Measurements from ENCODE around the gene NGB. TPM values are rescaled to one million over a fixed set of nuclear protein-coding genes. Genes with fewer than 3 reads are reported as not detected.

Gene NGB
- total and polyA plus RNA-seq, 9 of the 15 experiments (the other 6 are each of a cell fraction or from before 2014, with no cell fraction given) = not detected

DNA sequence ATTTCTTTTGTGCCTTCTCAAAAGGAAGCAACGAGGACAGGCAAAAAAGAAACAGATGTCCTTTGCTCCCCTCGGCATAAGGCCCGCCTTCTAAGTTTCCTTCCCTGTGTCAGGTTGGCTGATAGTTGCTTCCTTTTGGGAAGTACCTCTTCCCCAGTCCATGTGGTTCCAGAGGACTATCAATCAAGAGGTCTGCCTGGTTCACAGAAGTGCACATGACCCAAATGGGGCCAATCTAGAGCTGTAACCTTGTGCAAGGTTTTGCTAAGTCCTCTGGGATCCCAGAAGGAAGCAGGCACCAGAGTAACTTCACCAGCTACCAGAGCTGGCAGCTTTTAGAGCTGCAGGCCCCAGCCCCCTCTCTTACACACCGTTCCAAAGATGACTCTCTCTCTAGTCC is 46.8 kb downstream of the NGB start:
- Histone ChIP-seq H3K79me2 (ENCODE audit: control insufficient read depth, insufficient read depth, low read length) (no peaks in the 10 kb centered on the region), H3K4me1 (replicated peaks in 1 of 2; ENCODE audit: control insufficient read depth in 2 of 2, insufficient read depth in 2 of 2, low read length in 2 of 2) (peaks cover 0 to 4% of the 10 kb centered on the region in 2 experiments; a peak in 1 of 5 replicates), H3K9me3 (replicated peaks; ENCODE audit: control insufficient read depth, insufficient read depth, low read depth, low read length) (no peaks in the 10 kb centered on the region), H3K4me2 (ENCODE audit: insufficient read depth, low read length) (no peak overlapping the region), H3K9ac (ENCODE audit: insufficient read depth in 1 of 2, low read depth in 2 of 2, low read length in 2 of 2) (no peak overlapping the region), H3K9me1 (ENCODE audit: control insufficient read depth, insufficient read depth, low read length) (no peaks in the 10 kb centered on the region), H2AFZ (ENCODE audit: low read depth, low read length) (no peak overlapping the region), H4K20me1 (replicated peaks; ENCODE audit: control insufficient read depth, insufficient read depth, low read length) (no peaks in the 10 kb centered on the region), H3K27me3 (ENCODE audit: control insufficient read depth in 2 of 2, insufficient read depth in 2 of 2, low read length in 2 of 2) (peaks cover 3 to 27% of the 10 kb centered on the region in 2 experiments; a peak in 4 of 5 replicates), H3K36me3 (ENCODE audit: control insufficient read depth, insufficient read depth, low read length) (no peaks in the 10 kb centered on the region), H3K4me3 (no peak overlapping the region), H3K27ac (ENCODE audit: extremely low read depth, low read depth, low read length) (no peak overlapping the region)
- DNase-seq (ENCODE audit: extremely low read depth in 1 of 4, low spot score in 3 of 4) (no peak), FAIRE-seq (no peak), ATAC-seq (no peak)
- no peak for TF ChIP-seq ZNF584 (CRISPR knock-in tag; IDR thresholded peaks at IDR 0.05; ENCODE audit: low read depth)
- TF ChIP-seq MAFK (IDR thresholded peaks at IDR 0.05; ENCODE audit: low read length) = no peak
- TF ChIP-seq, protein P1, sequence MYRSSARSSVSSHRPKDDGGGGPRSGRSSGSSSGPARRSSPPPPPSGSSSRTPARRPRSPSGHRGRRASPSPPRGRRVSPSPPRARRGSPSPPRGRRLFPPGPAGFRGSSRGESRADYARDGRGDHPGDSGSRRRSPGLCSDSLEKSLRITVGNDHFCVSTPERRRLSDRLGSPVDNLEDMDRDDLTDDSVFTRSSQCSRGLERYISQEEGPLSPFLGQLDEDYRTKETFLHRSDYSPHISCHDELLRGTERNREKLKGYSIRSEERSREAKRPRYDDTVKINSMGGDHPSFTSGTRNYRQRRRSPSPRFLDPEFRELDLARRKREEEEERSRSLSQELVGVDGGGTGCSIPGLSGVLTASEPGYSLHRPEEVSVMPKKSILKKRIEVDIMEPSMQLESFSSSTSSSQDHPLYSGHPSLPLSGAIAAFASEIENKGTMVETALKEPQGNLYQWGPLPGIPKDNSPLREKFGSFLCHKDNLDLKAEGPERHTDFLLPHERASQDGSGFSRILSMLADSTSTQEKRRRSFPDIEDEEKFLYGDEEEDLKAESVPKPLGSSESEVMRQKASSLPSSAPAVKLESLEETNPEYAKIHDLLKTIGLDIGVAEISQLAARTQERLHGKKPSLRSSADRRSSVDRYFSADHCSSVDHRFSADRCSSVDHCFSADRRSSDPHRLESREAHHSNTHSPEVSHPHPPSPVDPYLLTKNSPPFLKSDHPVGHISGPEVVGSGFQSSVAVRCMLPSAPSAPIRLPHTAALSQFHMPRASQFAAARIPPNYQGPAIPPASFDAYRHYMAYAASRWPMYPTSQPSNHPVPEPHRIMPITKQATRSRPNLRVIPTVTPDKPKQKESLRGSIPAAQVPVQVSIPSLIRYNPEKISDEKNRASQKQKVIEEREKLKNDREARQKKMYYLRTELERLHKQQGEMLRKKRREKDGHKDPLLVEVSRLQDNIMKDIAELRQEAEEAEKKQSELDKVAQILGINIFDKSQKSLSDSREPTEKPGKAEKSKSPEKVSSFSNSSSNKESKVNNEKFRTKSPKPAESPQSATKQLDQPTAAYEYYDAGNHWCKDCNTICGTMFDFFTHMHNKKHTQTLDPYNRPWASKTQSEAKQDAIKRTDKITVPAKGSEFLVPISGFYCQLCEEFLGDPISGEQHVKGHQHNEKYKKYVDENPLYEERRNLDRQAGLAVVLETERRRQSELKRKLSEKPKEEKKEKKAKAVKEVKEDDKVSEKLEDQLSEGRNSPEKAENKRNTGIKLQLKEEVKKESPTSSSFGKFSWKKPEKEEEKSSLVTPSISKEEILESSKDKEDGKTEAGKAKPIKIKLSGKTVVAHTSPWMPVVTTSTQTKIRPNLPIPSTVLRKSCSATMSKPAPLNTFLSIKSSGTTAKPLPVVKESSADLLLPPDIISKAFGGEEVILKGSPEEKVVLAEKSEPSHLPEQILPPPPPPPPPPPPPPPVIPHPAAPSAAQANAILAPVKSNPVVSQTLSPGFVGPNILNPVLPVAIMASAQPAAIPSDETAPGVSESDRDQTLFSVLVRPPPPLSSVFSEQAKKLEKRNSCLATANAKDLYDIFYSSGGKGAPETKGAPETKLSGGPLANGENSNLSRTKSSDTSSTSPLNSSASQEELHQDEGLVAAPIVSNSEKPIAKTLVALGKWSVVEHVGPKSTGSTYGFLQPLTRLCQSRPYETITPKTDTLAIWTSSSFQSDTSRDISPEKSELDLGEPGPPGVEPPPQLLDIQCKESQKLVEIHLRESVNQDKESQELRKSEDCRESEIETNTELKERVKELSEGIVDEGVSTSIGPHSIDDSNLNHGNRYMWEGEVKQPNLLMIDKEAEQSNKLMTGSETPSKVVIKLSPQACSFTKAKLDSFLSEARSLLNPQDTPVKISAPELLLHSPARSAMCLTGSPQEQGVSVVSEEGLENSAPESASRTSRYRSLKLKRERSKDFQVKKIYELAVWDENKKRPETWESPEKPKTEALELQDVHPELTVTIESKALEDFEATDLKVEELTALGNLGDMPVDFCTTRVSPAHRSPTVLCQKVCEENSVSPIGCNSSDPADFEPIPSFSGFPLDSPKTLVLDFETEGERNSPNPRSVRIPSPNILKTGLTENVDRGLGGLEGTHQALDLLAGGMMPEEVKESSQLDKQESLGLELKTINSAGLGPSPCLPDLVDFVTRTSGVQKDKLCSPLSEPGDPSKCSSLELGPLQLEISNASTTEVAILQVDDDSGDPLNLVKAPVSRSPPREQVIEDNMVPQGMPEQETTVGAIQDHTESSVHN (IDR thresholded peaks at IDR 0.05; ENCODE audit: borderline replicate concordance in 1 of 2, low read depth in 1 of 2) = no peak
- in situ Hi-C loops (cut with MboI) = no loop called here
- ChIA-PET CTCF (ENCODE audit: low intra/inter-chr PET ratio) (no interaction called here), POLR2A (interaction anchor here (0.8 kb wide), 1 partner anchor 28 kb away, joined by 3 read pairs; no protein-coding TSS in a partner anchor)
- intact Hi-C loops (cut with micrococcal nuclease) = no loop called here
- BruUV-seq (replicated peaks) = no TSS peak
- WGBS (ENCODE audit: insufficient coverage, low coverage, missing lambda C conversion rate) = 5% methylated on average over 4 of the region's 4 CpGs
